HG03280 (cell line): ENCODE results near the gene RANBP6.
"Not testable (repeated sequence)": the region's sequence is repeated elsewhere in the genome, so short reads cannot be mapped to it uniquely, and the experiment has no call there.

Experiments
- ATAC-seq: cut with Tn5 transposase; IDR thresholded peaks from one replicate; pipeline ENCODE4 v1.9.1; 2021; ENCODE audit warnings: mild to moderate bottlenecking, moderate library complexity; ENCODE audit not compliant: unreplicated experiment

RANBP6 gene

GRCh38 chr9:6015278-6016157 lies at the start of gene RANBP6:
TSS of gene RANBP6 (minus strand) at chr9:6015624. CDS start at chr9:6015607, 17 bp downstream.
- peak; percentile 100 for ATAC-seq

DNA sequence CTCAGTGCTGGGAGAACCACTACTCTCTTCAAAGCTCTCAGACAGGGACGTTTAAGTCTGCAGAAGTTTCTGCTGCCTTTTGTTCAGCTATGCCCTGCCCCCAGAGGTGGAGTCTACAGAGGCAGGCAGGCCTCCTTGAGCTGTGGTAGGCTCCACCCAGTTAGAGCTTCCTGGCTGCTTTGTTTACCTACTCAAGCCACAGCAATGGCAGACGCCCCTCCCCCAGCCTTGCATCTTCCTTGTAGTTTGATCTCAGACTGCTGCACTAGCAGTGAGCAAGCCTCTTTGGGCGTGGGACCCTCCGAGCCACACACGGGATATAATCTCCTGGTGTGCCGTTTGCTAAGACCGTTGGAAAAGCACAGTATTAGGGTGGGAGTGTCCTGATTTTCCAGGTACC lies 47.7 kb upstream of the RANBP6 start:
- not testable (repeated sequence) for ATAC-seq

GRCh38 chr9:6055666-6056065 lies 40.2 kb upstream of the RANBP6 start:
- ATAC-seq = no peak

- ATAC-seq = peak; percentile 52
Observed at GRCh38 chr9:6055216-6055615, 39.8 kb upstream of the RANBP6 start.

GRCh38 chr9:6054280-6055099 lies 39.1 kb upstream of the RANBP6 start:
- ATAC-seq = peak; percentile 34

DNA sequence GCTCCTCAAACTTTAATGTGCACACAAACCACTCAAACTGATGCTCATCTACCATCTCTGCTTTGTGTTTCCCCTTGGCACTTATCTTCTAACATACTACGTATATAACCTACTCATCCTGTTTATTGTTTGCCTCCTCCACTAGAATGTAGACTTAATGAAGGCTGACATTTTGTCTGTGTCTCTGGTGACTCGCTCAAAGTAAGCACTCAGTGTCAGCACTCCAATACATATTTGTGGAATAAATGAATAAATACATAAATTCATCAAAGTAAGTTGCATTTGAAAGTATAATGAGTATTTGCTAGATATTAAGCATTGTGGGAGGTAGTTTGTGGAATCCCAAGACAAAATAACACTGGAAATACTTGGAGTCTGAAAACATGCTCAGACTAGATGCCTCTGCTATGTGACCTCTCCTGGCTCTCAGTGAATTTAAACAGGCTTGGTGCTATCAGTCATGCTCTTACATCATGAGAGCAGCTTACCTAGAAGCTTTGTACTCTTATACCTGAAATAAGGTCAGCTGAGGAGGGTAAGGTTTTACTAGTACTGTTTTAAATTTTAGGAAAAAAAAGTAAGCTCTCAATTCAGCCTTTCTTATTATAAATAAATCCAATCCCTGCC lies 37.0 kb upstream of the RANBP6 start:
- ATAC-seq = no peak

- peak; percentile 49 for ATAC-seq
Observed at GRCh38 chr9:6051511-6051950, 36.1 kb upstream of the RANBP6 start.

DNA sequence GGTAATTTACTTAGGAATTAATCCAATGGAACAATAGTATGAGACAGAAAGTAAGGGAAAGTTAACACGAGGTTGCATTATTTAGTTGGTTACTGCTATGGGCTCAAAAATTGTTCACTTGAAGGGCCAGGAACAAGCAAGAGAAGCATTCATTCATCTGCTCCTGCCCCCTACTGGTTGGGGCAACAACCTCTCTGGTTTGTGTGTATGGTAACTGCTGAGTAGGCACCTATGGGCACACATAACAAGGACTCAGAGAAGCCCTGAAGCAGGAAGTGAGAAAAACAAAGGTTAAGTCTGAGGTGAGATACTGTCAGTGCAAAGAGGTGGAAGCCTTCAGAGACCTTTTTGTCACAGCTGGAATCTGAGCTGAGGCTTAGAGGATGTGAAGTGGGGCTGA lies 34.4 kb upstream of the RANBP6 start:
- ATAC-seq = no peak

- ATAC-seq = no peak
Observed at GRCh38 chr9:6048039-6048438, 32.6 kb upstream of the RANBP6 start.

- no peak for ATAC-seq
Observed at GRCh38 chr9:6047020-6047419, 31.6 kb upstream of the RANBP6 start.

DNA sequence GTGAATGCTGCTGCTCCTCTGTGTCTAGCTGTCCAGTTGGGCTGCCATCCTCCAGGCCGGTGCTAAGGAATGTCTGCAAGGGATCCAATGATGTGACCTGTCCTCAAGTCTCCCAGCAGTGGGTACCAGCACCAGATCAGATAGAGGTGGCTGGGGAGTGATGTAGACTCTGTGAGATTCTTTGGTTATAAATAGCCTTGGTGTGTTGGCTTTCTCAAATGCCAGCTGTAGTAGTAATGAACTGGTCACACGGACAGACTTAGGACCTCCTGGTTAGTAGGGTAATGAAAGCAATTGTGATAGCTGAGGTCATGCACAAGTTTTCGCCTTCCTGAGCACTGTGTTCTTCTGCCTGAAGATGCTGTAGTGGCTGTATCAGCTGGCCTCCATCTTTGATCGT lies 29.9 kb upstream of the RANBP6 start:
- ATAC-seq = no peak

- ATAC-seq = no peak
Observed at GRCh38 chr9:6040077-6040476, 24.7 kb upstream of the RANBP6 start.

DNA sequence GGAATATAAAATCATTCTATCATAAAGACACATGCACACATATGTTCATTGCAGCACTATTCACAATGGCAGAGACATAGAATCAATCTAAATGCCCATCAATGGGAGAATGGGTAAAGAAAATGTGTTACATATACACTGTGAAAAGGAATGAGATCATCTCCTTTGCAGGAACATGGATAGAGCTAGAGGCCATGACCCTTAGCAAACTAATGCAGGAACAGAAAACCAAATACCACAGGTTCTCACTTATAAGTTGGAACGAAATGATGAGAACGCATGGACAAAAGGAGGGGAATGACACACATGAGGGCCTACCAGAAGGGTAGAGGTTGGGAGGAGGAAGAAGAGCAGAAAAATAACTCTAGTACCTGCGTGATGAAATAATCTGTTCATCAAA lies 21.0 kb upstream of the RANBP6 start:
- ATAC-seq = no peak

DNA sequence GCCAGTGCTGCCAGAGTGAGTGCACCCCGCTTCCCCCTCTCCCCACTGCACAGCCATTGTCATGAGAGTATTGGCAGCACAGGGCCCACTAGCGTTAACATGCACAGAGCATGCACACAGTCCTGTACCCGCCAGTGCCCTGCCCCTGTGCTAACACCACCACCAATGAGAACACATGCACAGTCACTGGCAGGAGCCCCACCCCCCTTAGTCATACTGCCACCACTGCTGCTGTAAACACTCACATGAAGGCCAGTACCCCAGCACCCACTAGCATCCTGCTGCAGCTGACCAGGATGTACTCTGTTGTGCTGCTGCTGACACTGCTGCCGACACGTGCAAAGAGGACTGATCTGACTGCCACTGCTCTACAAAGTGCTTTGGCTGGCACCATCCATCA lies 19.5 kb upstream of the RANBP6 start:
- ATAC-seq = no peak

DNA sequence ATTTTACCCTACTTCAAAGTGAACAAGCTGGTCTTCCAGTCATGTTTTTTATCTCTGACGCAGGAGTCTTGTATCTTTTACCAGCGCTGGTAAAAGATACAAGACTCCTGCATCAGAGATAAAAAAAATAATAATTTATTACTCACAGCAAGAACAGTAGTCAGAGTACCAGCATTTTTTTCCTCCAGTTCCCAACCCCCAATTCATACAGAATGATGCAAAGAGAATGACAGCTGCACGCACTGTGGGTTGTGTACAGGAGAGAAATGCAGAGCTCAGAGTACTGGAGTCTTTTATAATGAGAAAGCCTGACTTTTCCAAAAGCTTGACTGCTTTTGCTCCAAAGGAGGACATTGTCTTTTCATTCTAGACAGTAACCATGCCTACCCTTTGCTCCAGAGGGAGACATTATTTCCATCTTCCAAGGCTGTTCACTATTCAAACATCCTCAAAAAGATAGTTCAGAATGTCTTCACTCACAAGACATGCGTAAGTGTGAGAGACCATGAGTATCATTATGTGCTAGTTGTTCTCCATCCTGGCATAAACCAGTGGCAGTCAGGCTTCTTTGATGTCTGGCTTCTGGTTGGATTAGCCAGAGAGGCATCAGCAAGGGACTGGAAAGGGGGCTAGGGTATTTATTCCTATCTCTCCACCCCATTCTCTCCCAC lies 14.3 kb upstream of the RANBP6 start:
- ATAC-seq = no peak

GRCh38 chr9:6024035-6024554 lies 8.7 kb upstream of the RANBP6 start:
- peak; percentile 79 for ATAC-seq

DNA sequence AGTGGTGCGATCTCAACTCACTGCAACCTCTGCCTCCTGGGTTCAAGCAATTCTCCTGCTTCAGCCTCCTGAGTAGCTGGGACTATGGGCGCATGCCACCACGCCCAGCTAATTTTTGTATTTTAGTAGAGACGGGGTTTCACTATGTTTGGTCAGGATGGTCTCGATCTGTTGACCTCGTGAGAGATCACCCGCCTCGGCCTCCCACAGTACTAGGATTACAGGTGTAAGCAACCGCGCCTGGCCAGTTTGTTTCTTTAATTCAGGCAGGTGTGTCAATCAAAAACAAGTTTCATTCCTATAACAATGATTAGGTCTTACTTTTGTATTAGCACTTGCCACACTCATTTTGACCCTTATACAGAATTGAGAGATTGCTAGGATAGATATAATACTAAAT lies 1.6 kb upstream of the RANBP6 start:
- ATAC-seq = not testable (repeated sequence)

- ATAC-seq = no peak
Observed at GRCh38 chr9:6014670-6015270, 654 bp downstream of the RANBP6 start.

- peak; percentile 66 for ATAC-seq
Observed at GRCh38 chr9:6008169-6008979, 7.0 kb downstream of the RANBP6 start.
